Measurements from ENCODE around the gene PDZK1IP1.

PDZK1IP1 gene

GRCh38 chr1:47192458-47193384 is 2.9 kb upstream of the PDZK1IP1 start:
- H3K4me3 Mint-ChIP-seq = no peak overlapping the region
- no peaks in the 10 kb centered on the region for H3K4me1 Mint-ChIP-seq (ENCODE audit: low read depth)
- peaks cover 4% of the 10 kb centered on the region for H3K27me3 Mint-ChIP-seq
- H3K27ac Mint-ChIP-seq = no peak overlapping the region
- no peaks in the 10 kb centered on the region for H3K9me3 Mint-ChIP-seq (ENCODE audit: low read depth)
- no peaks in the 10 kb centered on the region for H3K36me3 Mint-ChIP-seq

GRCh38 chr1:47191940-47192457 is 2.2 kb upstream of the PDZK1IP1 start:
- Mint-ChIP-seq H3K27me3 (peaks cover 4% of the 10 kb centered on the region), H3K36me3 (no peaks in the 10 kb centered on the region), H3K4me1 (ENCODE audit: low read depth) (no peaks in the 10 kb centered on the region), H3K9me3 (ENCODE audit: low read depth) (no peaks in the 10 kb centered on the region), H3K4me3 (no peak overlapping the region), H3K27ac (no peak overlapping the region)

- Mint-ChIP-seq H3K27me3 (peaks cover 4% of the 10 kb centered on the region), H3K36me3 (no peaks in the 10 kb centered on the region), H3K4me1 (ENCODE audit: low read depth) (no peaks in the 10 kb centered on the region), H3K27ac (no peak overlapping the region), H3K4me3 (no peak overlapping the region), H3K9me3 (ENCODE audit: low read depth) (no peaks in the 10 kb centered on the region)
These were observed 1.0 kb upstream of the PDZK1IP1 start for GRCh38 chr1:47190857-47191256.

GRCh38 chr1:47190509-47190855 is 646 bp upstream of the PDZK1IP1 start:
- no peaks in the 10 kb centered on the region for H3K4me1 Mint-ChIP-seq (ENCODE audit: low read depth)
- no peaks in the 10 kb centered on the region for H3K9me3 Mint-ChIP-seq (ENCODE audit: low read depth)
- H3K4me3 Mint-ChIP-seq = no peak overlapping the region
- H3K27me3 Mint-ChIP-seq = peaks cover 4% of the 10 kb centered on the region
- H3K36me3 Mint-ChIP-seq = no peaks in the 10 kb centered on the region
- no peak overlapping the region for H3K27ac Mint-ChIP-seq

- no peak overlapping the region for H3K27ac Mint-ChIP-seq
- H3K9me3 Mint-ChIP-seq (ENCODE audit: low read depth) = no peaks in the 10 kb centered on the region
- no peaks in the 10 kb centered on the region for H3K36me3 Mint-ChIP-seq
- H3K4me1 Mint-ChIP-seq (ENCODE audit: low read depth) = no peaks in the 10 kb centered on the region
- H3K27me3 Mint-ChIP-seq = peaks cover 4% of the 10 kb centered on the region
- H3K4me3 Mint-ChIP-seq = no peak overlapping the region
These were observed 748 bp downstream of the PDZK1IP1 start for GRCh38 chr1:47188791-47189785.

- peaks cover 1% of the 10 kb centered on the region for H3K27me3 Mint-ChIP-seq
- H3K4me3 Mint-ChIP-seq = no peak overlapping the region
- H3K9me3 Mint-ChIP-seq (ENCODE audit: low read depth) = no peaks in the 10 kb centered on the region
- no peak overlapping the region for H3K27ac Mint-ChIP-seq
- no peaks in the 10 kb centered on the region for H3K36me3 Mint-ChIP-seq
- no peaks in the 10 kb centered on the region for H3K4me1 Mint-ChIP-seq (ENCODE audit: low read depth)
These were observed 1.9 kb downstream of the PDZK1IP1 start for GRCh38 chr1:47187926-47188250.

- Mint-ChIP-seq H3K9me3 (ENCODE audit: low read depth) (no peaks in the 10 kb centered on the region), H3K4me3 (no peak overlapping the region), H3K36me3 (no peaks in the 10 kb centered on the region), H3K4me1 (ENCODE audit: low read depth) (no peaks in the 10 kb centered on the region), H3K27ac (no peak overlapping the region), H3K27me3 (peaks cover 2% of the 10 kb centered on the region)
These were observed 2.5 kb downstream of the PDZK1IP1 start for GRCh38 chr1:47187231-47187925.

GRCh38 chr1:47186267-47187185 is 3.3 kb downstream of the PDZK1IP1 start:
- no peak overlapping the region for H3K4me3 Mint-ChIP-seq
- no peak overlapping the region for H3K27ac Mint-ChIP-seq
- no peaks in the 10 kb centered on the region for H3K9me3 Mint-ChIP-seq (ENCODE audit: low read depth)
- H3K27me3 Mint-ChIP-seq = peaks cover 2% of the 10 kb centered on the region
- no peaks in the 10 kb centered on the region for H3K36me3 Mint-ChIP-seq
- H3K4me1 Mint-ChIP-seq (ENCODE audit: low read depth) = no peaks in the 10 kb centered on the region

GRCh38 chr1:47184822-47185677 is 4.8 kb downstream of the PDZK1IP1 start:
- Mint-ChIP-seq H3K9me3 (ENCODE audit: low read depth) (no peaks in the 10 kb centered on the region), H3K36me3 (no peaks in the 10 kb centered on the region), H3K4me3 (no peak overlapping the region), H3K27me3 (peaks cover 10% of the 10 kb centered on the region), H3K27ac (no peak overlapping the region), H3K4me1 (ENCODE audit: low read depth) (no peaks in the 10 kb centered on the region)

GRCh38 chr1:47184090-47184821 is 5.6 kb downstream of the PDZK1IP1 start:
- Mint-ChIP-seq H3K36me3 (no peaks in the 10 kb centered on the region), H3K27me3 (peaks cover 11% of the 10 kb centered on the region), H3K4me3 (no peak overlapping the region), H3K9me3 (ENCODE audit: low read depth) (no peaks in the 10 kb centered on the region), H3K4me1 (ENCODE audit: low read depth) (peaks cover 5% of the 10 kb centered on the region), H3K27ac (no peak overlapping the region)

GRCh38 chr1:47183308-47184089 is 6.3 kb downstream of the PDZK1IP1 start:
- no peak overlapping the region for H3K27ac Mint-ChIP-seq
- no peaks in the 10 kb centered on the region for H3K9me3 Mint-ChIP-seq (ENCODE audit: low read depth)
- no peak overlapping the region for H3K4me3 Mint-ChIP-seq
- peaks cover 9% of the 10 kb centered on the region for H3K4me1 Mint-ChIP-seq (ENCODE audit: low read depth)
- no peaks in the 10 kb centered on the region for H3K36me3 Mint-ChIP-seq
- H3K27me3 Mint-ChIP-seq = peaks cover 17% of the 10 kb centered on the region

- peaks cover 9% of the 10 kb centered on the region for H3K4me1 Mint-ChIP-seq (ENCODE audit: low read depth)
- peaks cover 18% of the 10 kb centered on the region for H3K27me3 Mint-ChIP-seq
- H3K9me3 Mint-ChIP-seq (ENCODE audit: low read depth) = no peaks in the 10 kb centered on the region
- H3K27ac Mint-ChIP-seq = no peak overlapping the region
- no peaks in the 10 kb centered on the region for H3K36me3 Mint-ChIP-seq
- H3K4me3 Mint-ChIP-seq = no peak overlapping the region
These were observed 7.1 kb downstream of the PDZK1IP1 start for GRCh38 chr1:47182676-47183235.
